ENCODE data around the gene PROSER1. TPM values are rescaled to one million over a fixed set of nuclear protein-coding genes. Genes with fewer than 3 reads are reported as not detected.

PROSER1 gene
- total and polyA plus RNA-seq, 2 of the 4 experiments (the other 2 are of a cell fraction): 2.0 to 13.4 TPM

- H3K56ac ChIP-seq (ENCODE audit: extremely low read depth, insufficient read depth, low read length): no peak overlapping the region
- H3K4ac ChIP-seq (ENCODE audit: low read depth, low read length): no peak overlapping the region
- H3K79me1 ChIP-seq (ENCODE audit: low read depth in 1 of 2, low read length in 2 of 2): no peaks in the 10 kb centered on the region
- H3K14ac ChIP-seq (replicated peaks; ENCODE audit: low read depth, low read length): no peak overlapping the region
- no peaks in the 10 kb centered on the region for H3K4me1 ChIP-seq (ENCODE audit: control insufficient read depth, insufficient read depth, low read length)
- H3K9me1 ChIP-seq (ENCODE audit: insufficient read depth, low read length): no peaks in the 10 kb centered on the region
- H3K36me3 ChIP-seq (ENCODE audit: control insufficient read depth, insufficient read depth, low read length): no peaks in the 10 kb centered on the region
- H4K91ac ChIP-seq (ENCODE audit: insufficient read depth, low read depth, low read length): no peak overlapping the region
- no peaks in the 10 kb centered on the region for H3K9me3 ChIP-seq (ENCODE audit: control insufficient read depth, insufficient read depth, low read length)
- no peak overlapping the region for H2BK15ac ChIP-seq (ENCODE audit: low read depth, low read length)
- dilution Hi-C loops (cut with HindIII; ENCODE audit: low sequenced_read_pairs, unreplicated experiment) (no loop called here), intact Hi-C loops (cut with micrococcal nuclease) (no loop called here), in situ Hi-C loops (cut with MboI; ENCODE audit: low sequenced_read_pairs) (no loop called here)
- no peaks in the 10 kb centered on the region for H3K27me3 ChIP-seq (ENCODE audit: control insufficient read depth, insufficient read depth, low read length)
- H2AK9ac ChIP-seq (replicated peaks; ENCODE audit: low read depth, low read length, poor library complexity): no peak overlapping the region
- H2AK5ac ChIP-seq (ENCODE audit: low read depth, low read length): no peak overlapping the region
- H3K4me3 ChIP-seq (ENCODE audit: insufficient read depth, low read depth, low read length): no peak overlapping the region
- no peak overlapping the region for H4K5ac ChIP-seq (ENCODE audit: low read depth, low read length)
- ChIA-PET POLR2A (ENCODE audit: unreplicated experiment) (no interaction called here), CTCF (no interaction called here)
- H2BK20ac ChIP-seq (ENCODE audit: low read depth, low read length): no peak overlapping the region
- no peak overlapping the region for H3K4me2 ChIP-seq (ENCODE audit: low read depth, low read length)
- no TSS peak for BruUV-seq (replicated peaks)
- no CpG with 5 or more reads among the region's 3 CpGs for WGBS, 2 experiments (ENCODE audit: extremely low coverage in 2 of 2, insufficient read length in 1 of 2)
- H2BK120ac ChIP-seq (ENCODE audit: low read depth, low read length): no peak overlapping the region
- no peaks in the 10 kb centered on the region for H4K20me1 ChIP-seq (ENCODE audit: insufficient read depth, low read length)
- no peak overlapping the region for H2BK5ac ChIP-seq (ENCODE audit: low read depth, low read length, poor library complexity, severe bottlenecking)
- H3K9ac ChIP-seq (ENCODE audit: low read depth, low read length): no peak overlapping the region
- no peak overlapping the region for H4K8ac ChIP-seq (ENCODE audit: low read depth in 2 of 2, low read length in 2 of 2)
- no peak overlapping the region for H3K27ac ChIP-seq (ENCODE audit: insufficient read depth, low read length)
- no peak overlapping the region for H2AFZ ChIP-seq (replicated peaks; ENCODE audit: low read length, poor library complexity)
- H3K23ac ChIP-seq (ENCODE audit: low read depth, low read length): no peak overlapping the region
- ATAC-seq (ENCODE audit: low read depth) (no peak), DNase-seq (no peak)
- TF ChIP-seq NFE2L2 (IDR thresholded peaks at IDR 0.05; ENCODE audit: low read depth, low read length) (no peak), SMC3 (IDR thresholded peaks at IDR 0.05; ENCODE audit: low read depth, low read length) (no peak), RAD21 (IDR thresholded peaks at IDR 0.05; ENCODE audit: low read length) (no peak), CEBPB (IDR thresholded peaks at IDR 0.05; ENCODE audit: low read depth, low read length) (no peak), BHLHE40 (IDR thresholded peaks at IDR 0.05; ENCODE audit: low read depth, low read length) (no peak), MAZ (IDR thresholded peaks at IDR 0.05; ENCODE audit: borderline replicate concordance, low read depth, low read length) (no peak), MAFK (IDR thresholded peaks at IDR 0.05; ENCODE audit: low read depth, low read length) (no peak), USF2 (IDR thresholded peaks at IDR 0.05; ENCODE audit: low read depth, low read length) (no peak), ELK1 (IDR thresholded peaks at IDR 0.05; ENCODE audit: borderline replicate concordance, low read depth, low read length) (no peak), MXI1 (IDR thresholded peaks at IDR 0.05; ENCODE audit: borderline replicate concordance, low read depth, low read length) (no peak)
- no peak overlapping the region for H3K18ac ChIP-seq (ENCODE audit: low read depth, low read length)
Measured at GRCh38 chr13:38998739-38999138, 39.1 kb downstream of the PROSER1 start.
